ENCODE data around the gene RBM18.

RBM18 gene

DNA sequence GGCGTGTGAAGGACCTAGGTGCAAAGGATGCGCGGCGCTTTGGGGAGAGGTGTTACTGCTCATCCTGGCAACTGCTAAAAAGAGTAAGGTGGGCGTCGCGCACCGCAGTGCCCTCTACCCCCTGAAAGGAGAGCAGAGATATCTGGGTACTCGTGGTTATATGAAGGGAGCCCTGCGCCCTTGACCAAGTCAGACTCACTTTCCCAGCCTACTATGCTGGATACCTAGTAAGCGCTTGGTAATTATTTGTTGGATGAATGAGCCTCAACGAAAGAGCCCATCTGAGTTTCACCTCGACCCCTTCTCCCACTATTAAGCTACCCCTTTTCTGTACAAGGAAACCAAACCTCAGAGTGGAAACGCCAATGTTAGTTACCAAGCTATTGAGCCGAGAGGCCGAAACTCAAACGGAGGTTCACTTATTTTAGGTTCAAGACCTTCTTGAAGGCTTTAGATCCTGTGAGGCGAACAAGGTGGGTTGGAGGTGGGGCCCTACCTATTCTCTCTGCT is 43.9 kb downstream of the RBM18 start:
- no peak for DNase-seq

DNA sequence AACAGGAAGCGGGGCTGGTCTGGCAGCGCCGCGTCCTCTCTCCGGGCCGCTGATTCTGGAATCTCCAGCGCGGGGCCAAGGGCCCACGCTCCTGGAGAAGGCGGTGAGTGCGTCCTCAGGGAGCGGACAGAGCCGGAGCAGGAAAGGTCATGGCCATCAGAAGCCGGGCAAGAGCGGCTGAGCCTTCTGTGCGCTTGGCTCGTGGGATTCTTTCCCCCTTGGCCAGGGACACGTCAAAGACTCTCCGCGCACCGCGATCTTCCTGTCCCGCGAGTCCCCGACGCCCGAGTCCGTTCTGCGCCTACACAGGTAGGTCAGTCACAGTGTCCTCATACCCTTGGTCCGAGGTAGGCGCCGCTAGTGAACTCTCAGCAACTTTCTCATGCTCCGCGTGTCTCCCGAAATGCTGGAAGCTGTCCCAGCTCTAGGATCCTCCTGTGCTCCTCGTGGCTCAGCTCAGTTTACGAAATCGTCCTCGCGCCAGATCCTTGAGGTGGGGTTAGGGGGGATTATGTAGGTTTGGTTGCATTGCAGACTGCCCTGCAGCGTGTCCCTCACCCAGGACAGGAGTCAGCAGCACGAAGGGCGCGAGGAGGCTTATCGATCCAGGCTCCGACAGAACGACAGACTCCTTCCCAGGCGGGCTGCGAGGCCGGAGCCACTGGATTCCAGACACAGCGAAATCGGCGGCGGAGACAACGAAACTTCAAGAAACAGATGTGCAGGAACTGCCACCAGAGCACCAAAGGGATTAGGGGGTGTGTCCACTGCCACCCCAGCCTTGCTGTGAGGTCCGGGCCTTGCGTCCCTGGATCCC is 44.6 kb downstream of the RBM18 start:
- no peak for DNase-seq

GRCh38 chr9:122218935-122219855 is 45.4 kb downstream of the RBM18 start:
- DNase-seq = no peak

GRCh38 chr9:122218071-122218934 is 46.3 kb downstream of the RBM18 start:
- no peak for DNase-seq

- no peak for DNase-seq
These were observed 47.0 kb downstream of the RBM18 start for GRCh38 chr9:122217640-122218039.

- no peak for DNase-seq
These were observed 47.7 kb downstream of the RBM18 start for GRCh38 chr9:122216798-122217418.

- no peak for DNase-seq
These were observed 48.4 kb downstream of the RBM18 start for GRCh38 chr9:122216138-122216797.

DNA sequence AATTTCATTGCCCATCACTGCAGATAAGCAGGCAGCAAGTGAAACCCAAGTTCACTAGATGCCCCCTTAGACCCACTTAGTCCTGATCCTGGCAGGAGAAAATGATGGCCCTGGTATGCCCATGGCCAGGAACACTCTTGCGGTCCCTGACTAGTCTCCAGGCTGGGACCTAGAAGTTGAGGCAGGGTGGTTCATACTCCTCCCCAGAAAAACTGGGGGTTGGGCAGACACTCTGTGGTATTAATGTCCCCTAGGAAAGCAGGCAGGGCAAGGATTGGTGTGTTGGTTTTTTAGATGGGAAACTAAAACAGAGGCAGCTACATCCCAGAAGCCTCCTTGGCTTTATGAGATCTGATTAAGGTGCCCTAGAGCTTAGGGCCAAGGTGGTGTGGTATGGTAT is 49.0 kb downstream of the RBM18 start:
- no peak for DNase-seq

GRCh38 chr9:122214507-122214906 is 50.1 kb downstream of the RBM18 start:
- no peak for DNase-seq

- peak; percentile 78 for DNase-seq
These were observed 50.8 kb downstream of the RBM18 start for GRCh38 chr9:122213589-122214413.

GRCh38 chr9:122213102-122213588 is 51.5 kb downstream of the RBM18 start:
- DNase-seq = no peak

- DNase-seq = no peak
These were observed 52.1 kb downstream of the RBM18 start for GRCh38 chr9:122212473-122213004.

DNA sequence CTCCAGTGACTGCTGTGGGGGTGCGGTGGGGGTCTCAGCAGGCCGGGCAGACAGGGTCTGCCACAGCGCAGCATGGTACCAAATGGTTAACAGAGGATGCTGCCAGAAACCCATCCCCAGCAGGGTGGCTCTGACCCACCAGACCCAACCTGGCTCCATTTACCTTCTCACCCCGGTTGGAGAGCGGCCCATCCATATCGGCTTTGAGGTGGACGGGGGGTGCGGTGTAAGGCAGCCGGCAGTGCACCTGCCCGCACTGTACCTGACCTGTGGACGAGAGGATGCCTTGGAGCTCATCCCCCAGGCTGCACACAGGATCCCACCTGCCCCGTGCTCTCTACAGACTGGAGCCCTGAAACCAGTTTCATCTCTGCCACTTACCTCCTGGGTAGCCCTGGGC is 55.2 kb downstream of the RBM18 start:
- no peak for DNase-seq

GRCh38 chr9:122207096-122207495 is 57.5 kb downstream of the RBM18 start:
- no peak for DNase-seq

DNA sequence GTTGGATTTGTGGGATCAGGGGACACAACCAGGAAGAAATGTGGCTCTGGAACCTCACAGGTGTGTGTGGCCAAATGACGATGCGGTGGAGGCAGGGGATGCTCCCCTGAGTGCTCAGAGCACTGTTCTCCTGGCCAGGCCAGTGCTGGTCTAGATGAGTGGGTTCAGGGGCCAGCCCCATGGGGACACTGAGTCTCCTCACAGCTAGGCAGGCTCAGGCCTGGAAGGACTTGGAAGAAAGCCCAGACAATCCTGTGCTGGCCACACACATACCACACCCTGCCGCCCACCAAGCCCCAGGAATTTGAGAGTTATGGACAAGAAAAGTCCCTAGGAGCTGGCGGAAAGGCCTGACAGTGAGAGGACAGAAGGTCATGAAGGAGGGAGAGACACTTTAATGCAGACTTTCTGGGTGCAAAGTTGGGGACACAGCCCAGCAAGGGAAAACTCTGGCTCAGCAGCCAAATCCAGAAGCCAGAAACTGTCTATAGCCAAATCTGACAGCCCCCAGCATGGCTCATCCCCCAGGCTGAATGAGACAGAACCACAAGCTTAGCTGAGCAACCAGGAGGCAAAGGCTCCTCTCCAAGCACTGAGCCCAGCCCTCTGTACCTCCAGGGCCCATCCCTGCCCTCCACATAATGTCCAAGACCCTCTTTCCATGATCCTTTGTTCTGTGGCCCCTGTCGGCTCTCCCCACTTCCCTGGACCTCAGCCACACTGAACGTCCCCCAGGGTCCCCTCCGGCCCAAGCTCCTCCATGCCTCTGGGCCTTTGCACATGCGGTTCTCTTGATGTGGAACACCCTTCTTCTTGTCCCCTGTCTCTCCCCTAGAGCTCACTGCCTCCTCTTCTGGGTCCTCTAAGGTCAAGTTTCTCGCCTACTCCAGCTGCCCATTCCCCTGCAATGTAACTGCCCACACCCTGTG is 58.3 kb downstream of the RBM18 start:
- DNase-seq = no peak

GRCh38 chr9:122205176-122205575 is 59.5 kb downstream of the RBM18 start:
- DNase-seq = no peak

- no peak for DNase-seq
These were observed 60.1 kb downstream of the RBM18 start for GRCh38 chr9:122204491-122204890.

DNA sequence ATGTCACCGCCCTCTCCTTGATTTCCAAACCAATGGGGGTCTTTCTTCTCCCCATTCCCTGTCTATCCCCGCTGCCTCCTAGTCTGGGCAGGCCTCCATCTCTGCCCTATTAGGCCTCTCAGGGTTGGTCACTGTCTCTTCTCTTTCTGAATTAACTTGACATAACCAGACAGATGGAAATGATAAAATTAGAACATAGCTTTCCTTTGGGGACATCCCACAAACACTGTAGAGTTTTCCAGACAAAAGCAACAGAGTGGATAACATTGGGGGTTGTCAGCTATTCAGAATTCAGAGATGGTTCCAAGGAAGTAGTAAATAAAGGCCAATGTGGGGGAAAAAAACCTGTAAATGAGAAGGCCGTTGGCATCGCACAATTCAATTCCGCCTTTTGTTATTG is 60.6 kb downstream of the RBM18 start:
- DNase-seq = no peak

GRCh38 chr9:122202111-122202510 is 62.5 kb downstream of the RBM18 start:
- no peak for DNase-seq

All from NCI-H82 (cell line).